GM04504 (cell line): ENCODE results near the gene TUFM.
"Not testable (repeated sequence)": the region's sequence is repeated elsewhere in the genome, so short reads cannot be mapped to it uniquely, and the experiment has no call there.

Source experiments
- DNase-seq: peaks from one replicate; pipeline ENCODE4 v3.0.0-alpha.2; 2012; ENCODE audit warnings: low read depth

The TUFM gene

GRCh38 chr16:28875134-28876018 lies 29.2 kb upstream of the TUFM start:
- no peak for DNase-seq

- DNase-seq: no peak
Observed at GRCh38 chr16:28874406-28874805, 28.3 kb upstream of the TUFM start.

- no peak for DNase-seq
Observed at GRCh38 chr16:28873543-28874201, 27.5 kb upstream of the TUFM start.

- DNase-seq: no peak
Observed at GRCh38 chr16:28872952-28873351, 26.8 kb upstream of the TUFM start.

GRCh38 chr16:28869201-28869600 lies 23.1 kb upstream of the TUFM start:
- DNase-seq: no peak

GRCh38 chr16:28867646-28868045 lies 21.5 kb upstream of the TUFM start:
- DNase-seq: not testable (repeated sequence)

GRCh38 chr16:28867241-28867640 lies 21.1 kb upstream of the TUFM start:
- no peak for DNase-seq

- DNase-seq: no peak
Observed at GRCh38 chr16:28866454-28866804, 20.3 kb upstream of the TUFM start.

GRCh38 chr16:28865722-28866453 lies 19.7 kb upstream of the TUFM start:
- no peak for DNase-seq

- no peak for DNase-seq
Observed at GRCh38 chr16:28865001-28865688, 19.0 kb upstream of the TUFM start.

GRCh38 chr16:28863929-28864793 lies 18.0 kb upstream of the TUFM start:
- no peak for DNase-seq

- no peak for DNase-seq
Observed at GRCh38 chr16:28859326-28859725, 13.2 kb upstream of the TUFM start.

- DNase-seq: no peak
Observed at GRCh38 chr16:28858421-28858820, 12.3 kb upstream of the TUFM start.

- no peak for DNase-seq
Observed at GRCh38 chr16:28846933-28847273, 755 bp upstream of the TUFM start.

- DNase-seq: no peak
Observed at GRCh38 chr16:28845761-28846079, 428 bp downstream of the TUFM start.

- DNase-seq: no peak
Observed at GRCh38 chr16:28845293-28845692, 855 bp downstream of the TUFM start.

- DNase-seq: no peak
Observed at GRCh38 chr16:28844226-28844885, 1.8 kb downstream of the TUFM start.

- no peak for DNase-seq
Observed at GRCh38 chr16:28843766-28844165, 2.4 kb downstream of the TUFM start.

- DNase-seq: no peak
Observed at GRCh38 chr16:28842696-28843095, 3.5 kb downstream of the TUFM start.

GRCh38 chr16:28839899-28840298 lies 6.2 kb downstream of the TUFM start:
- DNase-seq: no peak

GRCh38 chr16:28839004-28839639 lies 7.0 kb downstream of the TUFM start:
- no peak for DNase-seq
